ENCODE results near the gene RASA3. TPM values are rescaled to one million over a fixed set of nuclear protein-coding genes. Genes with fewer than 3 reads are reported as not detected.

The RASA3 gene
- total and polyA plus RNA-seq, 9 of the 15 experiments (the other 6 are each of a cell fraction or from before 2014, with no cell fraction given), result 0.72 to 25.3 (median 14.4) TPM

- ATAC-seq (no peak), DNase-seq (ENCODE audit: extremely low read depth in 1 of 4, low spot score in 3 of 4) (no peak), FAIRE-seq (no peak)
- no peak overlapping the region for H3K27ac ChIP-seq (ENCODE audit: extremely low read depth, low read depth, low read length)
- no TSS peak for BruUV-seq (replicated peaks)
- H3K36me3 ChIP-seq (ENCODE audit: control insufficient read depth, insufficient read depth, low read length), result no peaks in the 10 kb centered on the region
- H3K9ac ChIP-seq (ENCODE audit: insufficient read depth in 1 of 2, low read depth in 2 of 2, low read length in 2 of 2), result peak overlapping the region in 1 of 2 experiments; percentile 26; a peak in 1 of 4 replicates
- no peak overlapping the region for H3K4me3 ChIP-seq
- in situ Hi-C loops (cut with MboI) (no loop called here), intact Hi-C loops (cut with micrococcal nuclease) (no loop called here)
- CTCF ChIA-PET (ENCODE audit: low intra/inter-chr PET ratio), result no interaction called here
- no peaks in the 10 kb centered on the region for H3K27me3 ChIP-seq (ENCODE audit: control insufficient read depth in 2 of 2, insufficient read depth in 2 of 2, low read length in 2 of 2)
- no peaks in the 10 kb centered on the region for H3K9me1 ChIP-seq (ENCODE audit: control insufficient read depth, insufficient read depth, low read length)
- H3K4me1 ChIP-seq (replicated peaks in 1 of 2; ENCODE audit: control insufficient read depth in 2 of 2, insufficient read depth in 2 of 2, low read length in 2 of 2), result peaks cover 0 to 32% of the 10 kb centered on the region in 2 experiments; a peak in 3 of 5 replicates
- H2AFZ ChIP-seq (ENCODE audit: low read depth, low read length), result no peak overlapping the region
- H4K20me1 ChIP-seq (replicated peaks; ENCODE audit: control insufficient read depth, insufficient read depth, low read length), result no peaks in the 10 kb centered on the region
- POLR2A ChIA-PET, result interaction anchor here (0.6 to 1.3 kb wide), 2 partner anchors 40 to 187 kb away, joined by 3 read pairs; no protein-coding TSS in a partner anchor
- no peaks in the 10 kb centered on the region for H3K79me2 ChIP-seq (ENCODE audit: control insufficient read depth, insufficient read depth, low read length)
- H3K4me2 ChIP-seq (ENCODE audit: insufficient read depth, low read length), result no peak overlapping the region
- WGBS (ENCODE audit: insufficient coverage, low coverage, missing lambda C conversion rate), result 43% methylated on average over 13 of the region's 16 CpGs
- H3K9me3 ChIP-seq (replicated peaks; ENCODE audit: control insufficient read depth, insufficient read depth, low read depth, low read length), result no peaks in the 10 kb centered on the region
- TF ChIP-seq MTA2 (IDR thresholded peaks at IDR 0.05; ENCODE audit: low read depth), result no peak
- no peak for TF ChIP-seq ZNF23 (CRISPR knock-in tag; IDR thresholded peaks at IDR 0.05)
- no peak for TF ChIP-seq RFX7 (CRISPR knock-in tag; IDR thresholded peaks at IDR 0.05)
- TF ChIP-seq FOXK1 (CRISPR knock-in tag; IDR thresholded peaks at IDR 0.05; ENCODE audit: borderline replicate concordance), result no peak
- TF ChIP-seq POLR2B (IDR thresholded peaks at IDR 0.05; ENCODE audit: low read depth, partially characterized antibody), result no peak
- no peak for TF ChIP-seq ZC3H4 (CRISPR knock-in tag; IDR thresholded peaks at IDR 0.05; ENCODE audit: borderline replicate concordance)
- TF ChIP-seq ELF1 (tag; IDR thresholded peaks at IDR 0.05), result no peak
- no peak for TF ChIP-seq EZH2 (IDR thresholded peaks at IDR 0.05; ENCODE audit: borderline replicate concordance, low read depth, low read length)
- no peak for TF ChIP-seq ZNF133 (CRISPR knock-in tag; IDR thresholded peaks at IDR 0.05)
- TF ChIP-seq ZNF212 (CRISPR knock-in tag; IDR thresholded peaks at IDR 0.05), result no peak
- TF ChIP-seq HDAC3 (IDR thresholded peaks at IDR 0.05; ENCODE audit: borderline replicate concordance, partially characterized antibody), result no peak
- TF ChIP-seq MXI1 (IDR thresholded peaks at IDR 0.05; ENCODE audit: low read depth, low read length), result no peak
- TF ChIP-seq RERE (CRISPR knock-in tag; IDR thresholded peaks at IDR 0.05; ENCODE audit: borderline replicate concordance), result no peak
- TF ChIP-seq SAFB (IDR thresholded peaks at IDR 0.05; ENCODE audit: borderline replicate concordance, low read depth, low read length), result no peak
- TF ChIP-seq MED1 (CRISPR knock-in tag; IDR thresholded peaks at IDR 0.05; ENCODE audit: borderline replicate concordance), result no peak
- no peak for TF ChIP-seq ERF (CRISPR knock-in tag; IDR thresholded peaks at IDR 0.05)
These were observed 178.9 kb downstream of the RASA3 start for GRCh38 chr13:113953561-113953960.

Measured in K562 (cell line).